Measurements from ENCODE around the gene INSC. TPM values are rescaled to one million over a fixed set of nuclear protein-coding genes. Genes with fewer than 3 reads are reported as not detected.

Gene INSC
- total RNA-seq, 1 experiment from 2014 or later: not detected

- no peaks in the 10 kb centered on the region for H3K9me3 ChIP-seq (ENCODE audit: low read length)
- CTCF ChIA-PET: no interaction called here
- no peaks in the 10 kb centered on the region for H3K36me3 ChIP-seq (ENCODE audit: low read depth, low read length)
- BruUV-seq (replicated peaks): no TSS peak
- H4K20me1 ChIP-seq (ENCODE audit: low read length): no peaks in the 10 kb centered on the region
- TF ChIP-seq CTCF (conservative IDR thresholded peaks at IDR 0.05; ENCODE audit: low read depth, low read length) (no peak), EZH2 (IDR thresholded peaks at IDR 0.05; ENCODE audit: low read length, unreplicated experiment) (no peak), EZH2phosphoT487 (IDR thresholded peaks at IDR 0.05; ENCODE audit: borderline replicate concordance, low read length) (no peak)
- no peaks in the 10 kb centered on the region for H3K4me1 ChIP-seq (ENCODE audit: insufficient read depth, low read length)
- ATAC-seq (no peak), DNase-seq (no peak)
- no peaks in the 10 kb centered on the region for H3F3A ChIP-seq (ENCODE audit: low read length, unreplicated experiment)
- H3K79me2 ChIP-seq (ENCODE audit: low read length): no peaks in the 10 kb centered on the region
- no peak overlapping the region for H3K4me2 ChIP-seq (ENCODE audit: low read length)
- no peak overlapping the region for H2AFZ ChIP-seq (ENCODE audit: low read length)
- no peak overlapping the region for H3K27ac ChIP-seq (ENCODE audit: low read length)
- H3K27me3 ChIP-seq (ENCODE audit: low read length): no peaks in the 10 kb centered on the region
- intact Hi-C loops (cut with micrococcal nuclease): no loop called here
- POLR2A ChIA-PET (ENCODE audit: unreplicated experiment): no interaction called here
- no peak overlapping the region for H3K4me3 ChIP-seq (ENCODE audit: low read length)
- H3K9ac ChIP-seq (ENCODE audit: low read length): no peak overlapping the region
- no peaks in the 10 kb centered on the region for H3K9me2 ChIP-seq (replicated peaks; ENCODE audit: low read length)
Observed at GRCh38 chr11:15176646-15177163, 62.0 kb downstream of the INSC start.

- no peaks in the 10 kb centered on the region for H4K20me1 ChIP-seq (ENCODE audit: low read length)
- ChIA-PET CTCF (no interaction called here), POLR2A (ENCODE audit: unreplicated experiment) (no interaction called here)
- BruUV-seq (replicated peaks): no TSS peak
- intact Hi-C loops (cut with micrococcal nuclease): no loop called here
- no peaks in the 10 kb centered on the region for H3K9me2 ChIP-seq (replicated peaks; ENCODE audit: low read length)
- no peaks in the 10 kb centered on the region for H3K4me1 ChIP-seq (ENCODE audit: insufficient read depth, low read length)
- no peak overlapping the region for H3K4me3 ChIP-seq (ENCODE audit: low read length)
- no peak for ATAC-seq
- no peaks in the 10 kb centered on the region for H3K36me3 ChIP-seq (ENCODE audit: low read depth, low read length)
- no peaks in the 10 kb centered on the region for H3K79me2 ChIP-seq (ENCODE audit: low read length)
- no peaks in the 10 kb centered on the region for H3F3A ChIP-seq (ENCODE audit: low read length, unreplicated experiment)
- H3K9ac ChIP-seq (ENCODE audit: low read length): no peak overlapping the region
- DNase-seq: no peak
- H2AFZ ChIP-seq (ENCODE audit: low read length): no peak overlapping the region
- H3K27me3 ChIP-seq (ENCODE audit: low read length): no peaks in the 10 kb centered on the region
- no peak overlapping the region for H3K27ac ChIP-seq (ENCODE audit: low read length)
- no peaks in the 10 kb centered on the region for H3K9me3 ChIP-seq (ENCODE audit: low read length)
- H3K4me2 ChIP-seq (ENCODE audit: low read length): no peak overlapping the region
- TF ChIP-seq EZH2phosphoT487 (IDR thresholded peaks at IDR 0.05; ENCODE audit: borderline replicate concordance, low read length) (no peak), CTCF (conservative IDR thresholded peaks at IDR 0.05; ENCODE audit: low read depth, low read length) (no peak)
Observed at GRCh38 chr11:15177491-15177890, 62.8 kb downstream of the INSC start.

- no peaks in the 10 kb centered on the region for H3K79me2 ChIP-seq (ENCODE audit: low read length)
- no peak overlapping the region for H2AFZ ChIP-seq (ENCODE audit: low read length)
- H3K27me3 ChIP-seq (ENCODE audit: low read length): no peaks in the 10 kb centered on the region
- no peak overlapping the region for H3K27ac ChIP-seq (ENCODE audit: low read length)
- no peak for DNase-seq
- H3K4me2 ChIP-seq (ENCODE audit: low read length): no peak overlapping the region
- H3K9me3 ChIP-seq (ENCODE audit: low read length): no peaks in the 10 kb centered on the region
- intact Hi-C loops (cut with micrococcal nuclease): no loop called here
- TF ChIP-seq EZH2phosphoT487 (IDR thresholded peaks at IDR 0.05; ENCODE audit: borderline replicate concordance, low read length): no peak
- H3K4me3 ChIP-seq (ENCODE audit: low read length): no peak overlapping the region
- no peaks in the 10 kb centered on the region for H3K9me2 ChIP-seq (replicated peaks; ENCODE audit: low read length)
- no peaks in the 10 kb centered on the region for H3F3A ChIP-seq (ENCODE audit: low read length, unreplicated experiment)
- no peaks in the 10 kb centered on the region for H3K4me1 ChIP-seq (ENCODE audit: insufficient read depth, low read length)
- ChIA-PET POLR2A (ENCODE audit: unreplicated experiment) (no interaction called here), CTCF (no interaction called here)
- no TSS peak for BruUV-seq (replicated peaks)
- H3K9ac ChIP-seq (ENCODE audit: low read length): no peak overlapping the region
- no peaks in the 10 kb centered on the region for H4K20me1 ChIP-seq (ENCODE audit: low read length)
- no peaks in the 10 kb centered on the region for H3K36me3 ChIP-seq (ENCODE audit: low read depth, low read length)
- ATAC-seq: no peak
Observed at GRCh38 chr11:15178214-15178613, 63.5 kb downstream of the INSC start.
